GM18858 (cell line): ENCODE measurements around the gene ENO1.

Experiments used
- ATAC-seq: cut with Tn5 transposase; IDR thresholded peaks from one replicate; pipeline ENCODE4 v1.9.1; 2021; ENCODE audit not compliant: unreplicated experiment

The ENO1 gene

DNA sequence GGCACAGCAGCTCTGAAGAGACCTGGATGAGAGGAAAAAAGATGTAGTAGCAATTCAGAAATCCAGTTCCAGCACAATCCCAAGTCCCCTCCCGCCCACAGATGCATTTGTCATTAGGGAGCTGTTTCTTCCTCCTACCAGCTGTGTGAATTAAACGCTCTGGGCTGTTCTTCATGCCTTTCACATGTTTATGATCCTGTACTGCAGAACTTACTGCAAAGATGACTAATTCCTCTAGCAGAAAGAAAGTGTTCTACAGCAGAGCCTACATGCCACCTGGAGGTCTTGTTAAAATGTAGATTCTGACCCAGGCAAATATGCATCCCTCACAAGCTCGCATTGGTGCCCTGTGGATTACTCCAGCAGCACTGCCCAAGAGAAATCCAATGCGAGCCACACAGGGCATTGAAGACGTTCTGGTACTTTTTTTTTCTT, 6.5 kb downstream of the ENO1 start:
- ATAC-seq, result no peak

DNA sequence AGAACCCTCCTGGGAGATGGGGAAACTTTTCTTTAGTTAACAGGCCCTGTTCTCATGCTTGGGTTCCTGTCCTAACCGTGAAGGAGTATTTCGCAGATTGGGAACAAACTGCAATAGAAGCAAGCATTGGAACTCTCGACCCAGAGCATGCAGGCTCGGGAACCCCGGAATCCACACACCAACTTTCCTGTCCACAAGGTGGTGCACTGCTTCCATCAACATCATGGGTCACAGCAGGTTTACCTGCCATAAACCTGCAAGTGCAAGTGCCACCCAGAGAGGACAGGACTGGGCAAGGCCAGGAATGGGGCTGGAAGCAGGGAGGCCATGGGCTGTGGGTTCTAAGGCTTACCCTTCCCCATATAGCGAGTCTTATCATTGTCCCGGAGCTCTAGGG, 6.9 kb downstream of the ENO1 start:
- no peak for ATAC-seq

DNA sequence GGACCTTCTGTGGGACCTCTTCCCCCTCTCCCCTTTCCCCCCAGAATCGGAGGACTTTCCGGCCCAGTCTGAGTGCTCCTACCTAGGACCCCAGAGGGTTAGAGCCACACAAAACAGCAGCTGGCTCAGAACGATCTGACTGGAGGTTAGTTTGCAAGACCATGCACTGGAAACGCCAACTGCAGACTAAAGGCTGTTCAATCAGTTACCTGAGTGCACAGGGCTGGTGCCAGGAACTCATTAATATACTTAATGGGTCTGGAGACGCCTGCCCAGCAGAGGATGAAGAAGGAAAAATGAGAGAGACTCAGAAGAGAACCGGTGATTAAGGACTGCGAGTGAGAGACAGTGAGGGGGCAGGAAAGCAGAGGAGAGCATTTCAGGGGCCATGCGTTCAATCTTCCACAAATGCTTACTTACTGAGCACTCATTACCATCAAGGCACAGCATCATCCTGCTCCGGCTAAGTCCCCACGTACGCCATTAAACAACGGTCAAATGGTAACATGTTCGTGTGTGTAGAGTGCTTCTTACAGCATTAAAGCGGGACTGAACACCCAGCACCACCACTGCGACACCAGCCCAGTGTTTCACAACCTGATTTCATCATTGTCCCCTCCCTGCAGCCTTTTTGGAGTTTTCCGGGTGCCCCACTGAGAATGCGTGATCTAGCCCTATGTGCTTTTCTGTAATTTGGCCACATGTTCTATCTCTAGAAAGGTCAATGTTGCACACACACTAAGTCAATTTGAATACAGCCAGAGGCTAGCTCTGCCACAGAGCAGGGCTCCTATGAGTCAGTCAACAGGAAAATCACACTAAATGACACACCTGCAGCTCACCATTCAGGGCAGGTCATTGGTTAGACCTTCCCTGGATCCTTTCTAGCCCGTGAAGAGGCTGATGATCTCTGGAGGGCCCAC, 7.6 kb downstream of the ENO1 start:
- no peak for ATAC-seq

DNA sequence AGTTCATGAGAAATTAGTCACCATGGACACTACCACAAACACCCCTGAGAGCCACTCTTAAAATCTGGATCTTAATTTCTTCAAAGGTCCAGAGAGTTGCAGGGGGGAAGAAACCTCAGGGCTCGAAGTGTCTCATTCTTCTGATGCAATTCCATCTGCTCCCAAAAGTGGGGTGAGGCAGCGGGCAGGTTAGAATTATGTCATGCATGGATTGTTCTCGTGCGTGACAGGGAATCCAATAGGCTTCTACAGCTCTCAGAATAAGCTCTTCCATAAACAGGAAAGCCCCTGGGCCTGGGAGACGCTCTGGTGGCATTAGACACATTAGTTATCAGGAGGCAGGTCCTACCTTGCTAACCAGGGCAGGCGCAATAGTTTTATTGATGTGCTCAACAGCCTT, 8.4 kb downstream of the ENO1 start:
- no peak for ATAC-seq

DNA sequence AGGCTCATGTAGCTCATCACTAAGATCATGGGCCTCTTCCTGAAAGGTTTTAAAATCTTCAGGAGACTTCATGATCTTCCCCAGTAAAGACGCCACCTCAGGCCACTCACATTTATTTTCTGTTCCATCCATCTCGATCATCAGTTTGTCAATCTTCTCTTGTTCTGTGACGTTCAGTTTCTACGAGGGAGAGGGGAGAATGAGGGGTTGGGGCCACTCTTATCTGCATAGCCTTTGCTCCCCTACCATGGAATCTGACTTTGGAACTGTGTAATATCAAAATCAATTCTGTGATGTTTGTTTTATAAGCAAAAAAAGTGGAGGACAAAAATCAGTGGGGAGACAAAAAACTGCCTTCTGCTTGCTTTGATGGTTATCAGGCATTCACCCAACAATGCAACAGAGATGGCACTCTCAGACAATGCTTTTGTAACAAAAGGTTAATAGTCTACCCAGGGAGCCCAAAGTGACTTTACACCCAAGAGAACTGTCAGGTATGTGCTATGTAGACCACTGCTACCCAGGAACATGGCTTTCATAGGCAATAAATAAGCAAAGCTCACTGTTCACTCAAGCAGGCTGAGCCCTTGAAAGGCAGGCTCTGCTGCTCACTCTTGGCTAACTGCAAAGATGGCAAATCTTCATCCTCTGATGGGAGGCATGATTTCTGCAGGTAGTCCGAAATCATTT, 10.5 kb downstream of the ENO1 start:
- no peak for ATAC-seq

DNA sequence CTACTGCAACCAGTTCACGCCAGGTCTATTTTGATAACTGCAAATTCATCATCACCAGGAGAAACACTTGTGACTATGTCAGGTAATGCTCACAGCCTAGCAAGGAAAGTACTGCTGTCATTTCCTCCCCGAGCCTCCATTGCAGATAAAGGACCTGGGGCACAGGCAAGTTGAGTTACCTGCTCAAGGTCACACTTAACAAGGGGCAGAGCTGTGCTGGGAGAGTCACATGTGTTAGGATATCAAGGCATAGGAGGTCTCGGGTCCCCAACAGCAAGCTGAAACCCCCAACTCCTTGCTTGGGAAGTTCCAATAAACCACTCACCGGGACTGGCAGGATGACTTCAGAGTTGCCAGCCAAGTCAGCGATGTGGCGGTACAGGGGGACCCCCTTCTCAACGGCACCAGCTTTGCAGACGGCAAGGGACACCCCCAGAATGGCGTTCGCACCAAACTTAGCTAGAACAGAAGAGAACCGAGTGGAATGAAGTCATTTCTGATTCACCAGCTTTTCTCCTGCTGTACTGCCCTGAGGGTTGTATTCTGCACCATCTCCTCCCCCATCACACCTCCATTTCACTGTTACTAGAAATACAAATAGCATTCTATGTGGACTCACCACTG, 11.6 kb downstream of the ENO1 start:
- ATAC-seq, result no peak

DNA sequence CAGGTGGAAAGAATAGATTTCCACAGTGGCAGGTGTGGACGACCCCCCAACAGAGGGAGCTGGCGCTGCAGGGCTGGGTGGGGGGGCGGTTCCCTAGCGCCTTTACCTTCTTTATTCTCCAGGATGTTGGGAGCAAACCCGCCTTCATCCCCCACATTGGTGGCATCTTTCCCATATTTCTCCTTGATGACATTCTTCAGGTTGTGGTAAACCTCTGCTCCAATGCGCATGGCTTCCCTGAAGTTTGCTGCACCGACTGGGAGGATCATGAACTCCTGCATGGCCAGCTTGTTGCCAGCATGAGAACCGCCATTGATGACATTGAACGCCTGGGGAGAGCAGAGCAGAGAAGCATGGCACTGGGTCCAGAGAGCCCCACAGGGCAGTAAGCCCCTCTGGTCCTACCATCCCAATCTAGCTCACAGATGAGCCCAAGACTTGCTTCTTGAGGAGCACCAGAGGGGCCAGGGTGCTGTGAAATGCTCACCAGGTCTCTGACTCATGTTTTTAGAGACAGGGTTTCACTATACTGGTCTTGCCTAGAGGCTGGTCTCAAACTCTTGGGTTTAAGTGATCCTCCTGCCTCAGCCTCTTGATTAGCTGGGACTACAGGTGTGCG, 12.2 kb downstream of the ENO1 start:
- ATAC-seq, result no peak

DNA sequence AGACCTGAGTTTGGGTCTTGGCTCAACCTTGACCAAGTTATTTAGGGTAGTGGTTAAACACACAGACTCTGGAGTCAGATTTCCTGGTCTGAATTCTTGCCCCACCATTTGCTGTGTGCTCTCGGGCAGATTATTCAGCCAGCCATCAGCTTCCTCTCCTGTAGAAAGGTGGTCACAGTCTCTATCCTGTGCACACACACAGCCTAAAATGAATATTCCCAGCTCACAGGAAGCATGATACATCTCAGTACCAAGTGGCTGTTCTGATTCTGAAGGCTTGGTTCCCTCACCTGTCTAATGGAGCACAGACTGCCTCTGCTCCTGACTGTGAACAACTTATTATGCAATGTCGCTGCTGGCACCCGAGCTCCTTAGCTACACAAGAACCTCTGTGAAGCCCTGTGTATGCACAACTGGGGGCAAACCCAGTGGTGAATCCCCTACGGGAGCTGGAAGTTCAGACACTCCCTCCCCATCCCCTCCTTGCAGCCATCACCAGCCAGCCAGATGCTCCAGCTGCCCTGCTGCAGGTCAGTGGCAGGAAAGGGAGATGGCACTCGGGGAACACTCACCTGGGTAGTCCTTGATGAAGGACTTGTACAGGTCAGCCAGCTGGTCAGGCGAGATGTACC, 13.7 kb downstream of the ENO1 start:
- no peak for ATAC-seq

GRCh38 chr1:8863794-8864233, 14.7 kb downstream of the ENO1 start:
- ATAC-seq, result no peak

DNA sequence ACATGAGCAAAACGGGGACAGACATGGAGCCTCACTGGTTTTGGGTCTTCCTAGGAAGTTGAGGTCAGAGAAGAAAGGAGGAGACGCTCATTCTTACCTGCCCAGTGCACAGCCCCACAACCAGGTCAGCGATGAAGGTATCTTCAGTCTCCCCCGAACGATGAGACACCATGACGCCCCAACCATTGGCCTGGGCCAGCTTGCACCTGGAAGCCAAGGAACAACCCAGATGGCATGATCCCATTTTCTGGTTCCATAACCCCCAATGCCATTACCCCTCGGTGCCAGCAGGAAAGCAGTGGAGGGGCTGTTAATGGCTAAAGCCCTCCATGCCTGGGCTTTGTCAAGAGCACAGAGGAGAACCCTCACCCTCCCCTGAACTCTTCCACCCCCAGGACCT, 15.3 kb downstream of the ENO1 start:
- ATAC-seq, result no peak

DNA sequence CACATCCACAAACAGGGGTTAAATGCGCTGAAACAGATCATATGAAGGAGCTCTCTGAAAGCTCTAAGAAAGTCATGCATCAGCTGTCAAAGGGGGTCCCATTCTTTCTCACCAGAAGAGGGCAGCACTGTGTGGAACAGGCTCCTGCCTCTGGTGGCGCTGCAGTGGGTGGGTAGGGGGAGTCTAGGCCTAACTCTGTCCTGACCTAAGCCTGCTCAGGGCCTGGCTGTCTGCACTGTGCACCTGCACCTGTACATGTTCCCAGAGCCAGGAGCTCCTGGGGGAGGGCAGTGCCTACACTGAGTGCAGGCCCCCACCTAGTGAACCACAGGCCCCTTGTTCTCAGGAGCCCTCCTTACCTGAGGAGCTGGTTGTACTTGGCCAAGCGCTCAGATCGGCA, 16.0 kb downstream of the ENO1 start:
- no peak for ATAC-seq

- no peak for ATAC-seq
Measured at GRCh38 chr1:8860738-8861516, 17.6 kb downstream of the ENO1 start.

- no peak for ATAC-seq
Measured at GRCh38 chr1:8858888-8859706, 19.4 kb downstream of the ENO1 start.

DNA sequence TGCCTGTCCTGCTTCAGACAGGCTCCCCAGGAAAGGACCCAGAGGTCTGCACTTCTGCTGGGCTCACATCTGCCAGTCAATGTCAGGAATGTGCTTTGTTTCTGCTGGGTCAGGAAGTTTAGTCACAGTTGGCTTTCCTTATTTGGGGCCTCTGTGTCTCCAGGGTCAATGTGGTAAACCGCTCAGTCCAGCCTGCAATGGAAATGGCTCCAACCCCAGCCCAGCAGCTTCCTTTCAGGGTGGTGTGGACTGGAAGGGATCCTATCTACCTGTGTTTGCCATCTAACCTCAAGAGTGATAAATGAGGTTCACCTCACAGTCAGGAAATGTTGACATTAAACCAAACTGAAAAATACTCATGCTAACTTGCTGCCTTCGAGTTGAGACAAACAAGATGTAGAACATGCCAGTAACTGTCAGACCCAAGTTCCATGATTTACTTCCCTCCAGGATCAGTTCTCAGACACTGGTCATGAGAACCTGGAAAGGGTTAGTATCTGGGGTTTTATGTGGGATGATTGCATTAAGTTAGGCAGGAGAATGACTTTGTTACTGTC, 20.3 kb downstream of the ENO1 start:
- ATAC-seq, result no peak

- no peak for ATAC-seq
Measured at GRCh38 chr1:8856689-8857412, 21.6 kb downstream of the ENO1 start.

- ATAC-seq, result no peak
Measured at GRCh38 chr1:8854240-8854639, 24.2 kb downstream of the ENO1 start.

DNA sequence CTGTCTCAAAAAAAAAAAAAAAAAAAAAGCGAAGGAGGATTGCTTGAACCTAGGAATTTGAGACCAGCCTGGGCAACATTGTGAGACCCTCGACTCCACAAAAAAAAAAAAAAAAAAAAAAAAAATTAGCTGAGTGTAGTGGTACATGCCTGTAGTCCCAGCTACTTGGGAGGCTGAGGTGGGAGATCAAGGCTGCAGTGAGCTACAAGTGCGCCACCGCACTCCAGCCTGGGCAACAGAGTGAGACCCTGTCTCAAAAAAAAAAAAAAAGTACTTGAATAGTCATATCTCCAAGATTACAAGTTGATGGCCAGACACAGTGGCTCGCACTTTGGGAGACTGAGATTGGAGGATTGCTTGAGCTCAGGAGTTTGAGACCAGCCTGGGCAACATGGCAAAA, 27.4 kb downstream of the ENO1 start:
- ATAC-seq, result no peak

- ATAC-seq, result no peak
Measured at GRCh38 chr1:8848663-8849386, 29.7 kb downstream of the ENO1 start.
